Stimulated activated CD8-positive, alpha-beta memory T cell treated with anti-CD3 and anti-CD28 coated beads, Interleukin-15, amount 100 ng/mL, for 1 hour (primary cell): Measurements from ENCODE around the gene TRAPPC2L.
"Not testable (repeated sequence)": the region's sequence is repeated elsewhere in the genome, so short reads cannot be mapped to it uniquely, and the experiment has no call there.

Source experiments
- DNase-seq: peaks from one replicate; pipeline ENCODE4 v3.0.0-alpha.2; 2020; ENCODE audit warnings: low read depth

TRAPPC2L gene

DNA sequence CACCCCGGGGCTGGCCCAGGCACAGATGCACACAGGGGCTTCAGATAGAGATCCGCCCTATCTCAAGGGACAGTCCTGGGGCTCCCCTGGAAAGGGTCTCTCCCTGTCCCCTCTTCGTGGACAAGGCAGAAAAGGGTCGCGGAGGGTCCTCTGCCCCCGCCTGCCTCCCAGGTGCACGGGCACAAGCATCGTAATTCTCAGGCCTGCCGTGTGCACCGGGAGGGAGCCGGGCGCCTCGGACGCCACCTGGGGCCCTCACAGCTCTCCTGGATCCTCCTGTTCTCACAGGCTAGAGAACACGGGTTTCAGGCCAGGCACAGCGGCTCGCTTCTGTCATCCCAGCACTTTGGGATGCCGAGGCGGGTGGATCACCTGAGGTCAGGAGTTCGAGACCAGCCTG is 21.4 kb downstream of the TRAPPC2L start:
- no peak for DNase-seq

DNA sequence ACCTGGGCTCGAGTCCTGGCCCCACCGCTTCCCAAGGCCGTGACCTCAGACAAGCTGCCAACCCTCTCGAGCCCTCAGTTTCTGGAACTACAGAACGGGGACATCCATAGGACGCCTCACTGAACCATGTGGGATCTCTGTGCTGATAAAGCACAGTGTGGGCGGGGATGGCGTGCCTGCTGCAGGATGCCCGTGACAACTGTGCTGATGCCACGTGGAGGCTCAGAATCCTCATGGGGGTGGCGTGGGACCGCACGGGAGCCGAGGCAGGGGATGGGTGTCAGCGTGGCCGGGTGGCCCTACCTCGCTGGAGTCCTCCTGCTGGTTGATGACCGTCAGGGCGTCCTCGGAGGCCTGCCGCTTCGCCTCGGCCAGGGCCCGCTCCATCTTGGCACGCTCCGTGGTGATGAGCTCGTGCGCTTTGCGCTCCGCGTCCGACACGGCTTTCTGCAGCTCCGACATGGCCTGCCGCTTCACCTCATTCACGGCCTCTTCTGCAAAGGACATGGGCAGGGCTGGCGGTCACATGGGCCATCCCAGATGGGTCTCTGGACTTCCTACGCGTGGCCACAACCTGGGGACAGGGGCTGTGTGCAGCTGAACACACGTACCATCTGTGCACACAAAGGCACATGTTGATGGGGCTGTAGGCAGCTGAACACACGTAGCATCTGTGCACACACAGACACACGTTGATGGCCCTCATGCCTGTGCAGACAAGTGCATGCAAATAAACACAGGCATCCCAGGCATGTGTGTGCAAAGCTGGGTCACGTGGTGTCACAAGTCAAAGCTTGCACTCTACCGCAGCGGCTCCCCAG is 22.2 kb downstream of the TRAPPC2L start:
- no peak for DNase-seq

DNA sequence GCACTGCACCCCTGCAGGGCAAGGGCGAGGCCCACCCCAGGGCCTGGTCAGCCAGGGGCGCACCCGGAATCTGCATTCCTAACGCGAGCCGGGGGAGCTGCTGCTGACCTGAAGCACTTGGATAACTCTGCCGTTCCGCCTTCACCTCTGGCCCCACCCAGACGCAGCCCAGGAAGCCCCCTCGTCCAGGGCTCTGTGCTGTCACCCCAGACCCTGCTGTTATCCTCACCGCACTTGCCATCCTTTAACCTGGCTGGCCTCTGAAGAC is 22.8 kb downstream of the TRAPPC2L start:
- DNase-seq, result no peak

DNA sequence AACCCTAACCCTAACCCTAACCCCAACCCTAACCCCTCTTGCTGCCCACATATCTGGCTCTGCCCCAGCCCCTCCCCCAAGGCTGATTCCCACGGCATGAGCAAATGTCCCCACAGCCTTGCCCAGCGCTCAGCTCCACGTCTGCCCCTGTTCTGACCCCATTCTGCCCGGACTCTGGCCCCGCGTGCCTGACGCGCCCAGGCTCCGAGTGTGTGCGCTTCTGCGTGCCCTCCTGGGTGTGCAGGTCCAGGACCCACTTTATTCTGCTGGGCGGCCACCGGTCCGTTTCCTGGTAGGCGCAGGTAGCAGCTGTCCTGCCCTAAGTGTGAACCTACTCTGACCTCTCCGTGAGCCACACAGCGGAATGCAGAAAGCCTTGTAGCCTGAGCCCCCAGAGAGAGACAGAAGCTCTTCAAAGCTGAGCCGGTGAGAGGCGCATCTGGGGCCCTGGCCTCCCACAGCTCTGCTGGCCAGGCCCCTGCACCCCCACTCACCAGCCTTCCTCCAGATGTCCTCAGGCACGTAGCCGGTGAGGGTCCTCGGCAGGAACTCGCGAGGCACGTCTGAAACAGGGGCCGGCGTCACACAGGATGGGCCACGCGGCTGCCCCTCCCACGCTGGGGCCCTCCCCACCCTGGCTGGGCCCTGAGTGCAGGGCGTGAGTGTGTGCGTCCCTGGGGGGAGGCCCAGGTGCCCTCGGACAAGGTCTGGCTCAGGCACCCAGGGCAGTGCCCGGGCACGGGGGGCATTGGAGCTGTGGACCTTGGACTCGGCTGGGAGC is 23.5 kb downstream of the TRAPPC2L start:
- DNase-seq, result no peak

DNA sequence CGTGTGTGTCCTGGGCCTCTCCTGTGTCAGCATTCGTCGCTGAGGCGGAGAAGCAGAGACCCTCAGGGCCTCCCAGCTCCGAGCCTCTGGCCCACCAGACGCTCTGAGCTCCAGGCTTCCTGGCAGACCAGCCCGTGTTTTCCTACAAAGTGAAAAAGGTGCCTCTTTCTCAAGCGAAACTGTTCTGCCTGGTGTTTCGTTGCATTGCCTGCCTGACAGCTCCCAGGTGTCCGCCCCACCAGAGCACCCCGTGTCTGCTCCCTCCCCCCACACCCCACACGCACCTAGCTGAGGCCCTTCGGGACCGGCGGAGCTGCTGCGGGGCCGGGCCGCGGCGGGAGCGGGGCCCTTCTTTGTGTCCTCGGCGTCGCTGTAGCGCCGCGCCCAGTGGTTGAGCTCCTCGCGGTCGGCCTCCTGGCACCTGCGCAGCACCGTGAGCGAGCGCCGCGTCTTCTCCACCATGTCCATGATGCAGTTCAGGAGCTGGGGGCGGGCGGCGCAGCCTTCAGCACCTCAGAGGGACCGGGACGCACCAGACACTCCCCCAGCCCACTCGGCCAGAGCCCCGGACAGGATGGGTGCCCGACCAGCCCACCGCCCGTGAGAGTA is 24.2 kb downstream of the TRAPPC2L start:
- DNase-seq, result no peak

DNA sequence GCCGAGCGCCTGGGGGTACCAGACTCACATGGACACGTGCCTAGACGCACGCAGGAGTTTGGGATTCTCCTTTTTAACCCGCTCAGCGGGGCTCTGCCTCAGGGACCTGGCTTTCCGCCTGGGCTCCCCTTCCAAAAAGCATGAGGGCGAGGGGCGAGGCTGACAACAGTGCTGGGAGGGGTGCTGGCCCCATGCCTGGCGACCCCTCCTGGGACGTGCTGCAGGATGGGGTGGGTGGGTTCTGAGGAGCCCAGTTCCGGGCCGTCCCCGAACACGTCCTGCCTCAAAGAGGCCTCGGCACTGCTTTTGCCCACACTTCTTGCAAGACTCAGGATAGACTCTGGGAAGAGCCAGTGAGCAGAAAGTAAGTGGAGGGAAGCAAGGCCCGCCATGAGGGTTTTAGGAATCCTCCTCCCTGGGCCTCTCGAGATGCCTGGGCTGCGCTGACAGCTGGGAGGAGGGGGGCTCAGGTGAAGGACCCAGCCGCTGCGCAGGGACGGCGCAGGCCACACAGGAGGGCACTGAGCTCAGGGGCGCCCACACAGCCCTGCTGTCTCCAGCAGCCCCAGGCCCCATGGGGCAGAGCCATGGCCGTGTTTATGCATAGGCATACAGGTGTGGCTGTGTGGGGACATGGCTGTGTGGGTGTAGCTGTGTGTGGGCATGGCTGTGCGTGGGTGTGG is 24.9 kb downstream of the TRAPPC2L start:
- no peak for DNase-seq

DNA sequence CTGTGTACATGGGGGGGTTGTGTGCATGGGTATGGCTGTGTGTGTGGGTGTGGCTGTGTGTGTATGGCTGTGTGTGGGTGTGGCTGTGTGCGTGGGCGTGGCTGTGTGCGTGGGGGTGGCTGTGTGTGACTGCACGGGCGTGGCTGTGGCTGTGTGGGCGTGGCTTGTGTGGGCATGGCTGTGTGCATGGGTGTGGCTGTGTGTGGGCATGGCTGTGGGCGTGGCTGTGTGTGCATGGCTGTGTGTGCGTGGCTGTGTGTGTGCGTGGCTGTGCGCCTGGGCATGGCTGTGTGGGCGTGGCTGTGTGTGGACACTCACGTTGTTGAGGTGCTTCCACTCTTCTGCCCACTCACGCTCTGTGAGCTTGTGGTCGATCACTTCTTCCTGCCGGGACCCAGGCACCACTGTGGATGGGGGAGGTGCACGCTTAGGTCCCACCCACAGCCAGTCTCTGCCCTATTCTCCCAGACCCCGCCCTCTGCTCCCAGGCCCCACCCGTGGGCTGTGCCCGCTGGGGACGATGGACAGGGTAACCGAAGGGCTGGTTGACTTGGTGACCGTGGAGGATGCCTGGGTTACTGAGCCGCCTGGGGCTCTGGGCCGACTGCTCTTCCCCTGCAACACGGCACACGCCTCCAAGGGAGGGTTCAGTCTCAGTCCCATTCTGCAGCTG is 25.6 kb downstream of the TRAPPC2L start:
- DNase-seq, result no peak

DNA sequence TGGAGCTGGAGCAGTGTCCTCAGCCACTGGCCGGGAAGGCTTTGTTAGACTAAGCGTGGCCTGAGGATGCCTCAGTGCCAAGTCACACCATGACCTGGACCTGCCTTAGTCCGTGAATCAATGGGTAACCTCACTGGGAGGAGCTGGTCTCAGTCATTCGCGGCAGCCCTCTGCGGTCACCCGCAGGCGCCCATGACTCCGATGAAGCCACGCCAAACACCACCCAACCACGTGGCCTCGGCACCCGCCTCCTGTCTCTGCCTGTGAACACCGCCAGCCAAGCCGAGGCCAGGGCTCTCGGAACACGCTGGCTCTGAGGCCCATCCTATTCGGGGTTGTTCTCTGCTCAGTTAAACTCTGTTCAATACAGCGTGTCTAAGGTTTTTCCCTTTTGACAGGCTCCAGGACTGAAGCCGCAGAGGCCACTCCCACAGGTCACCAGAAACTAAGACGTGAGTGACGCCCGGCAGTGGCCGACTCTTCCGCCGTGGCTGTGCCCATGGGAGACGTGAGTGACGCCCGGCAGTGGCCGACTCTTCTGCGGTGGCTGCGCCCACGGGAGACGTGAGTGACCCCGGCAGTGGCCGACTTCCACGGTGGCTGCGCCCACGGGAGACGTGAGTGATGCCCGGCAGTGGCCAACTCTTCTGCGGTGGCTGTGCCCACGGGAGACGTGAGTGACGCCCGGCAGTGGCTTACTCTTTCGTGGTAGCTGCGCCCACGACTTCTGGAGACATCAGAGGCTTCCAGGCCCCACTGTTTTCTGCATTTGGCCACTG is 26.4 kb downstream of the TRAPPC2L start:
- no peak for DNase-seq

DNA sequence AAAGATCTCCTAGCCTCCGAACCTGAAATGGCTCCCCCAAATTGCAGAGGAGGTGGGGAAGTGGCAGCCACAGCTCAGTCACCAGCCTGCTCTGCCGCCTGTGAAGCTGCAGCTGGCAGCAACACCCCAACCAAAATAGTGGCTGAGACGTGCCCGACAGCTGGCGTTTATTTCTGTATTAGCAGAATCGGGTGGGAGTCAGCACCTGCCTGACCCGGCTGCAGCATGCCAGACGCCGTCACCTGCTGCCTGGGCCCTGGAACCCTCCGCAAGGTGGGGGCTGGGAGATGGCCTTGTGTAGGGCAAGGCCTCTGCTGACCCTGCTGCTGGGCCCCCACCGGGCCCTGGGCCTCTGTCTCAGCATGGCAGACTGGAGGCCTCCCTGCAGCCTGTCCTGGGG is 27.0 kb downstream of the TRAPPC2L start:
- no peak for DNase-seq

DNA sequence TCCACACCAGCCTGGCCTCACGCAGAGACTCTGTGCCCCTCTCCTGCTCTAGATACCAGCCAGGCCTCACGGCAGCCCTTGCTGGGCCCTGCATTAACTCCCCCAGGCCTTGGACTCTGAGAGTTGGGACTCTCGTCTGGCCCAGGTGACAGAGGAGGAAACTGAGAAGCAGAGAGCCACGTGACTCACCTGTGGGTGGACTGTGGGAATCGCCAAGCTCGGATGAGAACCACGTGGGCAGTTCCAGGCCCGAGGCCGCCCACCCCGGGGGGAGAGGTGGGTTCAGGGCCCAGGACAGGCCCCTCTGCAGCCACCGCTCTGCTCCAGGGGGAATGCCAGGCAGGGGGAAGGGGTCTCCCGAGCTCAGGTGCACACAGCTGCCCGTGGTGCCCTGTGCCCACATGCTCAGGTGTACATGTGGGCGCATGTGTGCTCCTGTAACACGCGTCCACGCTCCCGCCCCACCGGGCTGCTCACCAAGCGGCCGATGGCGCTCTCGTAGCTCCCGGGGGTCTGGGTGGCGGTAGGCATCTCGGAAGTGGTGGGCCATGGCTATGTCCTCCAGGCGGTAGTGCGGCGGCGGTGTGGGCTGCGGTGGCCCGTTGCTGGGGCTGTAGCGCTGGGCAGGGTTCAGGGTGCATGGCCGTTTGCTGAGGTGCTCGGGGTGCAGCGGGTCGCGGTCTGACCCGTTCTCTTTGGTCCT is 27.8 kb downstream of the TRAPPC2L start:
- DNase-seq, result no peak

DNA sequence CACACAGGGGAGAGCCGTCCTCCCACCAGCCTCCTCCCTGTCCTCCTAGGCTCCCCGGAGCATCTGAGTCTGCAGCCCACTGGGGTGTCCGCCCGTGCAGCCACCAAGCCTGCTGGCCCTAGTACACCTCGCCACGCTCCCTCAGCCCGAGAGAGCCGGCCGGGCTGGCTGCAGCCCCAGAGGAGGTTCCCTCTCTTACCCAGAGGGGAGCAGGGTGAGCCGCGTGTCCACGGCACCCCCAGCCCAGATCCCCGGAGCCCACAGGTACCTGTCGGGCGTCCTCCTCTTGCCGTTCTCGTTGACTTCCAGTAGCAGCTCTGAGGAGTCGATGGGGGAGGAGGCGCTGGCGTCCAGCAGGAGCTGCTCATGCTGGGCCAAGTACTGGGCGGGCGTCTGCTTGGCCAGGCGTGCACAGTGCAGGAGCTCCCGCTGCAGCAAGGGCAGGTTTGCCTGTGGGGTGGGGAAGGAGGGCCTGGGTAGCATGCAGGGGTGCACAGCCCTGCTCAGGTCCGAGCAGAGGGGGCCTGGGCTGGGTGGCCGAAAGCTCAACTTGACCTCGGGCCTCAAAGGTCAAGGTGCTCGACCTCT is 28.9 kb downstream of the TRAPPC2L start:
- no peak for DNase-seq

DNA sequence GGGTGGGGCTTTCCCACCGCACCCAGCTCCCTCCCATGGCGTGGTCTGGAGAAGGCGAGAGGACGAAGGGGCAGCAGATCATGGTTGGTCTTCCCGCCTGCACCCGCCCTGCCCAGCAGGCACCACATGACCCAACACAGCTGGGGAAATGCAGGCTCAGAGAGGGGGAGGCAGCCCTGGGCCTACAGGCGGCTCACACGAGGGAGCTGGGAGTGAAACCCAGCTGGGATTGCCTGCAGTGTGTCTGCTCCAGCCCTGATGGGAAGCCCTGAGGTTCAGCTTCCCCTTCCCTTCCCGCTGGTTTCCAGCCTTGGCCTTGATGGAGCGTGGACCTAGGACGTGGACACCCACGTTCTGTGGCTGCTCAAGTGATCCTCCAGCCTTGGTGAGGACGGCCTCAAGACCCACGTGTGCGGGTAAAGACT is 29.5 kb downstream of the TRAPPC2L start:
- DNase-seq, result no peak

DNA sequence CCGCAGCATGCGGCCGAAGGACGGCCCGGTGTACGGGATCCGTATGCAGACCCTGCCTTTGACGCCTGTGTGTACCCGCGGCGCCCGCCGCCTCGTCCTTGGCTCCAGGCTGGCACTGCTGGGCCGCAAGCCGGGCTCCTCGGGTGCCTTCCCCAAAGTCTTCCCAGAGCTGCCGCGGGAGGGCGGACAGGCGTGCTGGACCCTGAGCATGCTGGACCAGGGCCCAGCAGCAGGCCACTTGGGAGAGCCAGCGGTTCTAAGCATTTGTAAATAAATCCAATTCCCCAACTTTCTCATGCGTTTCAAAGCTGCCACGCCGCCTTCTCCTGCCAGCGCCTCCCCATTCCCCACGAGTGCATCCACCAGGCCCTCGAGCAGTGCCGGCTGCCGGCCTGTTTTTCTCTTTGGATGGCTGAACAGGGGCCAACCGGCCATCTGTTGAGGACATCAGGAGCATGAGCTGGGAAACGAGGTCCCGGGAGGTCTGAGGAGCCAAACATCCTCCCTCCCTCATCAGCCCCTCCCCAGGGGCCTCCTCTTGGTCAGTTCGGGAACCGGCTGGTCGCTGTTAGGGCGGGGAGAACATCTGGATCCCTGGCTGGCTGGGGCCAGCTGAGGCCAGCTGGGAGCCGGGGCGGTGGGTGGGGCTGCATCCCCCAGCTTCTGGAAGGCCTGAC is 30.1 kb downstream of the TRAPPC2L start:
- DNase-seq, result no peak

DNA sequence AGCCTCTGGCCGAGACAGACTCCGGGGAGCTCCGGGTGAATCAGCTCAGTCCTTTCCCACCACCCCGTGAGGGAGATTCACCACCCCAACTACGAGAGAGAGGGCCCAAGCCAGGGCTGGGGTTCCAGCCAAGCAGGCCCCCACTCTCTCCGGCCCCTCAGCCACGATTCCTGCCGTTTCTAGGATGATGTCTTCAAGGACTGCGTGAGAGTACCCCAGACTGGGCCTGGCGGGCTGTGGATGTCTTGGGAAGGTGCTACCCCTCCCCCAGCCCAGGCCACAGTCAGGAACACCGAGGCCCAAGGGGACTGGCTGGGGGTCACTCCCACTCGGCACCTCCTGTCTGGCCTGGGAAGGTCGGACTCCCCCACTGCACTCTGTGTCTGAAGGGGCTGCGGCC is 31.1 kb downstream of the TRAPPC2L start:
- DNase-seq, result no peak

DNA sequence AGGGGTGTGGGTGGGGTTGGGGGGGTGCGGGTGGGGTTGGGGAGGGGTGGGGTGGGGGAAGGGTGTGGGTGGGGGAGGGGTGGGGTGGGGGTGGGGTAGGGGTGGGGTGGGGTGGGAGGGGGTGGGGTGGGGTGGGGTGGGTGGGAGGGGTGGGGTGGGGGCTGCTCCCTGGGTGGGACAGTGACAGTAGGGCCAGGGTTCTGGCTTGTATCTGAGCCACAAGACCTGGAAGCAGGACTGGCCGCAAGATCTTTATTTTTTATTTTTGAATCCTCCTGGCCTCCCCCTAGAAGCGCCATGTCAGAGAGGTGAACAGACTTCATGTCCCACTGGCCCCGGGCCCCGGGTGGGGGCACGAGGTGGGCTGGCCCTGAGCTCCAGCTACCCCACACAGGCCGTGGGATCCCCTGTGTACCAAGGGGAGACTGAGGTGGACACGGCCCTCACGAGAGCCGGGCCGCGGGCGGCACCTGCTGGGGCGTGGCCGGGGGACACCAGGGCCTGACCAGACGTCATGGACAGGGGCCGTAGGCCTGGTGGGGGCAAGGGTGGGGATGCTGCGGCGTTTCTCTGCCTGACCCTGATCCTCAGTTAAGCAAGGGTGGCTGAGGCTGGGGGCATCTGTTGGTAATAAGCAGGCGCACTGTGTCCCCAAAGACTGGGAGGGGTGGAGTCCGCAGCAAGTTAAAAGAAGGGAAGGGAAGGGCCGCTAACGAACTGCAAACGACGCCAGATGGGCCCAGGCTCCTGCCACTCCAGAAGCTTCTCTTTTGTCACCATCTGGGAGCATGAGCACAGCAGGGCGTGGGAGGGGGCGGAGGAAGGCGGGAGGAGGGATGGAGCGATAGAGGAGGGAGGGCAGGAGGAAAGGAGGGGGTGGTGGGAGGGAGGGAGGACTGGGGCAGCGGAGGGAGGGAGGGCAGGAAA is 31.8 kb downstream of the TRAPPC2L start:
- no peak for DNase-seq

DNA sequence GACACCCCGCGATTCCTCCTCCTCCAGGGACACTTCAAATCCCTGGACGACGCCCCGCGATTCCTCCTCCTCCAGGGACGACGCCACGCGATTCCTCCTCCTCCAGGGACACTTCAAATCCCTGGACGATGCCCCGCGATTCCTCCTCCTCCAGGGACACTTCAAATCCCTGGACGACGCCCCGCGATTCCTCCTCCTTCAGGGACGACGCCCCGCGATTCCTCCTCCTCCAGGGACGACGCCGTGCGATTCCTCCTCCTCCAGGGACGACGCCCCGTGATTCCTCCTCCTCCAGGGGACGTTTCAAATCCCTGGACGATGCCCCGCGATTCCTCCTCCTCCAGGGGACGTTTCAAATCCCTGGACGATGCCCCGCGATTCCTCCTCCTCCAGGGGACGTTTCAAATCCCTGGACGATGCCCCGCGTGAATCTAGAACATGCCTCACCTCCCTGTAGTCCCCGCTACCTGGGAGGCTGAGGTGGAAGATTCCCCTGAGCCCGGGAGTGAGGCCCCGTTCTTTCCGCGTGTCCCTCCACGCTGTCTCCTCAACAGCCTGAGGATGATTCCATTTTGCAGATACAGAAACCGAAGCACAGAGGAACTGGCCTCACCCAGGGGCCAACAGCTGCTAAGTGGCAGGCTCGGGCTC is 32.9 kb downstream of the TRAPPC2L start:
- DNase-seq, result not testable (repeated sequence)

DNA sequence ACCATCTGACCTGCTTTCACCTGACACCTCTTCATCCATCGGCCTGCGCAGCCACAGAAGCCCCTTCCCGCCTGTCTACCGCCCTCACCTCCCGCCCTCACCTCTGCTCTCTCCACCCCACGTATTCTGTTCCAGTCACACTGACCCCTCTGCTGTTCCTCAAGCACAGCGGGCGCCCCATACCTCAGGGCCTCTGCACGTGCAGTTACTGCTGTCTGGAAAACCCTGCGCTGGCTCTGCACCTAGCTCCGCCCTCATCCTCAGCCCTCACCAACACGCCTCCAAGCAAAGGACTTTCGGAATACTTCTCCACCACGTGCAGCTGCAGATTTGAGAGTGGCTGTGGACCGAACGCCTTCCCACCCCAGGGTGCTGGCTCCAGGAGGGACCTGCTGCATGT is 34.2 kb downstream of the TRAPPC2L start:
- no peak for DNase-seq

DNA sequence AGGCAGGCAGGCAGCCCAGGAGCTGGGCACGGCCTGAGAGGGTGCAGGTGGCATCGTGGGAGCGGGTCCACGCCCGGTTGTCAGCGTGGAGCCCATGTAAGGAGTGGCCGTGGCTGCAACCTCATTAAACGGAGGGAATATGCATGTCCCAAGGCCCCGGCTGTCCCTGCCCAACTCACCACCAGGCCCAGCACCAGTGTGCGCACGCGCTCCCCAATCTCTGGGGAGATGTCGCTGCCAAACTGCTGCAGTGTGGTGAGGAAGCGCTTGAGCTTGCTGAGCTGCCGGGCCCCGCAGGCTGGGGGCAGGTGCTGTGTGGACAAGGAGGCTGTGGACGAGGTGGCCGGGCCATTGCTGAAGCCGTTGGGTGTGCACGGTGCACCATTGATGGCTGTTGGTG is 35.1 kb downstream of the TRAPPC2L start:
- DNase-seq, result no peak
